HEK293 (cell line): Measurements from ENCODE around the gene SLC6A3.
A peak's percentile ranks its signal among the peaks of the same experiment; 100 is the strongest.

Experiments used
- CTCF ChIA-PET: fragments of 350-600 bp; formaldehyde crosslinking; extraction: SDS; loops from one replicate; lab custom pipeline; 2021; ENCODE audit warnings: antibody characterized with exemption; lab: Yijun Ruan, JAX
- POLR2A ChIA-PET: fragments of 300-600 bp; formaldehyde crosslinking; extraction: SDS; loops from one replicate; lab custom pipeline; 2020; ENCODE audit warnings: antibody characterized with exemption, inconsistent platforms; lab: Yijun Ruan, JAX
- H3K27ac ChIP-seq: fragments of 200-500 bp; sonication (Bioruptor generic); 2 replicates; pipeline ENCODE4 v1.5.1; 2014; ENCODE audit warnings: low read depth, low read length, control low read depth, inconsistent platforms; ENCODE audit errors: extremely low read depth
- H3K36me3 ChIP-seq, 2 experiments: fragments of 200-500 bp in 1 of 2; sonication (Bioruptor generic) in 1 of 2; 1 replicate in 1 of 2; 2 replicates in 1 of 2; pipeline ENCODE4 v1.5.1; 2014 to 2017; ENCODE audit warnings: inconsistent platforms in 2 of 2, low read length in 2 of 2; ENCODE audit not compliant: control insufficient read depth in 2 of 2, insufficient read depth in 1 of 2
- H3K4me1 ChIP-seq: fragments of 200-500 bp; sonication (Bioruptor generic); 2 replicates; pipeline ENCODE4 v1.5.1; 2014; ENCODE audit warnings: mild to moderate bottlenecking, low read length, inconsistent platforms; ENCODE audit not compliant: control insufficient read depth, insufficient read depth
- H3K4me3 ChIP-seq: 2 replicates; pipeline ENCODE4 v1.5.1; 2011; ENCODE audit warnings: low read depth, mild to moderate bottlenecking, control low read depth, low read length, moderate library complexity
- H3K9me3 ChIP-seq: fragments of 200-500 bp; sonication (Bioruptor generic); 2 replicates; pipeline ENCODE4 v1.5.1; 2014; ENCODE audit warnings: low read depth, low read length, inconsistent platforms; ENCODE audit not compliant: control insufficient read depth, insufficient read depth
- BCL11A ChIP-seq: fragments of 450-650 bp; formaldehyde crosslinking; IDR thresholded peaks from 2 replicates; pipeline ENCODE4 v1.5.1; 2016; ENCODE audit warnings: low read depth, missing biosample characterization, missing genetic modification characterization
- EGR2 ChIP-seq: fragments of 450-650 bp; formaldehyde crosslinking; IDR thresholded peaks from 2 replicates; pipeline ENCODE4 v1.5.1; 2016; ENCODE audit warnings: low read depth, missing biosample characterization, missing genetic modification characterization
- FEZF1 ChIP-seq: fragments of 450-650 bp; formaldehyde crosslinking; IDR thresholded peaks from 2 replicates; pipeline ENCODE4 v1.5.1; 2016; ENCODE audit warnings: missing biosample characterization, missing genetic modification characterization
- GLIS1 ChIP-seq: fragments of 450-650 bp; formaldehyde crosslinking; IDR thresholded peaks from 2 replicates; pipeline ENCODE4 v1.5.1; 2016; ENCODE audit warnings: missing biosample characterization, missing genetic modification characterization
- YY2 ChIP-seq: fragments of 450-650 bp; formaldehyde crosslinking; IDR thresholded peaks from 2 replicates; pipeline ENCODE4 v1.5.1; 2016; ENCODE audit warnings: missing biosample characterization, missing genetic modification characterization
- ZIC2 ChIP-seq: fragments of 450-650 bp; formaldehyde crosslinking; IDR thresholded peaks from 2 replicates; pipeline ENCODE4 v1.5.1; 2016; ENCODE audit warnings: missing biosample characterization, missing genetic modification characterization
- ZNF335 ChIP-seq: fragments of 450-650 bp; formaldehyde crosslinking; conservative IDR thresholded peaks from 2 replicates; pipeline ENCODE4 v1.5.1; 2016; ENCODE audit warnings: missing biosample characterization, missing genetic modification characterization
- ZNF544 ChIP-seq: fragments of 450-650 bp; formaldehyde crosslinking; IDR thresholded peaks from 2 replicates; pipeline ENCODE4 v1.5.0; 2017; ENCODE audit warnings: missing biosample characterization, missing genetic modification characterization
- ZNF549 ChIP-seq: fragments of 450-650 bp; IDR thresholded peaks from 2 replicates; pipeline ENCODE4 v1.5.1; 2018; ENCODE audit warnings: missing biosample characterization, missing genetic modification characterization, mild to moderate bottlenecking, inconsistent platforms, moderate library complexity
- ZNF585B ChIP-seq: fragments of 450-650 bp; formaldehyde crosslinking; IDR thresholded peaks from 2 replicates; pipeline ENCODE4 v1.5.1; 2016; ENCODE audit warnings: missing biosample characterization, missing genetic modification characterization
- ZNF600 ChIP-seq: fragments of 450-650 bp; formaldehyde crosslinking; IDR thresholded peaks from 2 replicates; pipeline ENCODE4 v1.5.1; 2016; ENCODE audit warnings: missing biosample characterization, missing genetic modification characterization
- ZSCAN30 ChIP-seq: fragments of 450-650 bp; IDR thresholded peaks from 2 replicates; pipeline ENCODE4 v1.5.1; 2018; ENCODE audit warnings: missing biosample characterization, mild to moderate bottlenecking, missing genetic modification characterization, moderate library complexity
- TF ChIP-seq, protein P1 (sequence below): IDR thresholded peaks from 2 replicates; pipeline ENCODE4 v1.6.1; 2011; ENCODE audit warnings: mild to moderate bottlenecking, low read depth, low read length, borderline replicate concordance

The SLC6A3 gene

DNA sequence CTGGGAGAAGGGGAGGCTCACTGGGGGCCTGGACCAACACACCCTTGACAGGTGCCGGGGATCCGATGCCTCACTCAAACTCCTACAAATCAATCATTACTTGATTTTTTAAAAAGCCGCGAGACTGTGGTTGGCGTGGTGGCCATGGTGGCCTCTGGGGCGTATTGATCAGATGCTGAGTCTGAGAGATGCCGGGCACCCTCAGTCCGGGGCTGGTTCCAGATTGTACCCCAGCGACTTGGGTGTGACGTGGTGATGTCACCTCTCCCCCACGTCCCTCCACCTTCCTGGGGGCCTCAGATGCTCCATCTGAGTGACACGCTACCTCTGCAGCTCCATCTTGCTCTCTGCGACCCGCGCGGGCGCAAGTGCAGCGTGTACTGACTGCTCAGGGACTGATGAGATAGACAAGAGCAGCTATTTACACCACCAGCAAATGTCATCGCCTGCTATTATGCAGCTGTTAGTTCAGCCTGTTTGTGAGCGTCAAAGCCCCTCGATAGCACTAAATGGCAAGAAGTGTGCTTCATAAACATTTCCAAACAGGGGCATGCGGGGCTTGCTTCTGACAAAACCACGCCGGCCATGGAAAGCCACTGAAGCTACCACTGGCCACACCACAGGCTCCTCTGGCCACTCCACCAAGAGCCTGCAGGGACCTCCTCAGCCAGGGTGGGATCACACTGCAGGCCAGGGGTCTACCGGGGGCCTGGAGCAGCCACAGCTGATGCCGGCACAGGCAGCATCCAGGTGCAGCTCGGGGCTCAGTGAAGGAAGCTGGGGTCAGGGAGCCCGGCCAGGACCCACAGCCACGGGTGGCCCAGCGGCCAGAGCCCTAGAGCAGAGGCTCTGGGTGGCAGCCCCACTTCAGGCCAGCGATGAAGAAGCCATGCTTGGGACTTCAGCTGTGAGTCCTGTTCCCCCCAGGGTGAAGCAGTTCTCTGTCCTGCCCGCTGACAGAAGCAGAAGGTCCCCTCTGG, 50.1 kb downstream of the SLC6A3 start (continued):
- no peak for TF ChIP-seq ZNF585B (tag by site-specific recombination)

DNA sequence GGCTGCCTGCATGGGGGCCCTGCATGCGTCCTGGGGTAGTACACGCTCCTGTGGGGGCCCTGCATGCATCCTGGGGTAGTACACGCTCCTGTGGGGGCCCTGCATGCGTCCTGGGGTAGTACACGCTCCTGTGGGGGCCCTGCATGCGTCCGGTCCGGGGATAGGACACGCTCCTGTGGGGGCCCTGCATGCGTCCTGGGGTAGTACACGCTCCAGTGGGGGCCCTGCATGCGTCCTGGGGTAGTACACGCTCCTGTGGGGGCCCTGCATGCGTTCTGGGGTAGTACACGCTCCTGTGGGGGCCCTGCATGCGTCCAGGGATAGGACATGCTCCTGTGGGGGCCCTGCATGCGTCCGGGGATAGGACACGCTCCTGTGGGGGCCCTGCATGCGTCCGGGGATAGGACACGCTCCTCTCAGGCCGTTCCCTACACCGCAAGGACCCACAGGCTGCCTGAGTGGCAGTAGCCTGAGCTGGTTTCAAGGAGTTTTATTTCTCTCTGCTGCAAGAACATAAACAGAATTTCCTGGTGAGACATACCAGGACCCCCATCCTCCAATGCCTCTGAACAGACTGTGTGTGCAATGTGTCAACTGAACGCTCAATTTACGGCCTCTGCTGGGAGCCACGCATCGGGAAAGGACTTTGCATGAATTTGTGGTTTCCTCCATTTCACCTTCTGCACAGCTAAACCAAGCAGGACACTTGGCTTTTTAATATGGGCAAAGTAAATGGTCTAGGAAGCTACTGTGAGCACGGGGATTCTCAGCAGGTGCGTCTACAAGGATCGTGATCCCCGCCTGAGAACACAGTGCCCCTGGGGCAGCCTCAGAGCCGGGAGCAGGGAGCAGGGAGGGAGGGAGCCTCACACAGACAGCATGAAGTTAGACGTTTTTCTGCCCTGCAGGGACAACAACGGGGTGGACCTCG, 51.4 kb downstream of the SLC6A3 start:
- no peaks in the 10 kb centered on the region for H3K9me3 ChIP-seq
- no peak overlapping the region for H3K27ac ChIP-seq
- ChIA-PET CTCF (interaction anchor here (0.6 to 3.2 kb wide), 4 partner anchors 13 to 728 kb away, joined by 4 to 9 read pairs (median 4); no protein-coding TSS in a partner anchor), POLR2A (no interaction called here)
- H3K36me3 ChIP-seq, result no peaks in the 10 kb centered on the region
- no peaks in the 10 kb centered on the region for H3K4me1 ChIP-seq
- H3K4me3 ChIP-seq, result no peak overlapping the region
- TF ChIP-seq ZNF549, result no peak
- no peak for TF ChIP-seq BCL11A (tag by site-specific recombination)
- peak; percentile 99 for TF ChIP-seq ZIC2

DNA sequence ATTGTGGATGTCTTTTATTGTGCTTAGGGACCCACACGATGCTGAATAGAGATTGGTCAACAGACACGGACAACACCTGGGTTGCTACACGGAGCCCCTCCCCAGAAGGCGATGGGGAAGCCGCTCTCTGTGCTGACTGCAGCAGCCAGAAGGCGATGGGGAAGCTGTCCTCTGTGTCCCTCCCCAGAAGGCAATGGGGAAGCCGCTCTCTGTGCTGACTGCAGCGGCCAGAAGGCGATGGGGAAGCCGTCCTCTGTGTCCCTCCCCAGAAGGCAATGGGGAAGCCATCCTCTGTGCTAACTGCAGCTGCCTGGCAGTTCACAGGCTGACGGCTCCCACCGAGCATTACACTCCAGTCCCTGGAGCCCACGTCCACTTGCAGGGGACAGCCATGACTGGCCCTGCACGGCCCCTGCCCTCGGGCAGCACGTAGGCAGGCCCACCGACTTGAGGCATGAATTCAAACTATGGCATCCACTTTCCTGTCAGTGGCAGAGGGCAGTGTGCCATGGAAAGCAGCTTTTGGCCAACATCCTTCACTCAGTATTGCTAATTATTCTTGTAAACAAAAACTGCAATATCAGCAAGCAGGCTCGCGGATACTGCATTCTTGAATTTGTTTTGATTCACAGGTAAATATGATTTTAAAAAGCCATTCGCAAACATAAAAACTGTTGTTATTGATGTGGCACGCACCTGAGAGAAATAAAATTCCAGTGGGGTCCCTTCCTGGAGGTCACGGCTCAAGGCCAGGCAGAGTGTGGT, 52.3 kb downstream of the SLC6A3 start:
- Histone ChIP-seq H3K36me3 (no peaks in the 10 kb centered on the region), H3K4me3 (no peak overlapping the region)
- POLR2A ChIA-PET, result no interaction called here
- 0 out of 2 replicates have a peak, but pooled peaks have one; percentile 3 for TF ChIP-seq GLIS1 (tag by site-specific recombination)
- TF ChIP-seq EGR2 (tag by site-specific recombination), result no peak
- TF ChIP-seq, all 188 proteins: peak for 1
- H3K4me1 ChIP-seq, result no peaks in the 10 kb centered on the region
- H3K27ac ChIP-seq, result no peak overlapping the region
- CTCF ChIA-PET, result interaction anchor here (0.6 kb wide), 1 partner anchor 44 kb away, joined by 4 read pairs; no protein-coding TSS in a partner anchor
- H3K9me3 ChIP-seq, result no peaks in the 10 kb centered on the region

DNA sequence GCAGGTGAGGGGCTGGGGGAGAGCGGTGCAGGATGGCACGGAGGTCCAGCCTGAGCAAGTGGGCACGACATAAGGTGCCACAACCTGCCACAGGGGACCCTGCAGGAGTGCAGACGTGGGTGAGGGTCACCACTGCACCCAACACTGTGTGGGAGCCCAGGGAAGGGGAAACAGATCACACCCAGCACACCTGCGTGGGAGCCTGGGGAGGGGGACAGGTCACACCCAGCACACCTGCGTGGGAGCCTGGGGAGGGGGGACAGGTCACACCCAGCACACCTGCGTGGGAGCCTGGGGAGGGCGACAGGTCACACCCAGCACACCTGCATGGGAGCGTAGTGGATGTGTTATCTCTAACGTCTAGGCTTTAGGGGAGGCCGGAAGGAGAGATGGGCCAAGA, 53.0 kb downstream of the SLC6A3 start:
- H3K4me1 ChIP-seq, result no peaks in the 10 kb centered on the region
- ChIA-PET POLR2A (no interaction called here), CTCF (no interaction called here)
- no peak overlapping the region for H3K4me3 ChIP-seq
- H3K27ac ChIP-seq, result no peak overlapping the region
- no peaks in the 10 kb centered on the region for H3K36me3 ChIP-seq
- TF ChIP-seq ZNF335 (tag by site-specific recombination) (no peak), ZSCAN30 (no peak), ZNF600 (tag by site-specific recombination) (no peak), FEZF1 (tag by site-specific recombination) (no peak), ZNF544 (no peak), YY2 (tag by site-specific recombination) (no peak)
- TF ChIP-seq, protein P1, sequence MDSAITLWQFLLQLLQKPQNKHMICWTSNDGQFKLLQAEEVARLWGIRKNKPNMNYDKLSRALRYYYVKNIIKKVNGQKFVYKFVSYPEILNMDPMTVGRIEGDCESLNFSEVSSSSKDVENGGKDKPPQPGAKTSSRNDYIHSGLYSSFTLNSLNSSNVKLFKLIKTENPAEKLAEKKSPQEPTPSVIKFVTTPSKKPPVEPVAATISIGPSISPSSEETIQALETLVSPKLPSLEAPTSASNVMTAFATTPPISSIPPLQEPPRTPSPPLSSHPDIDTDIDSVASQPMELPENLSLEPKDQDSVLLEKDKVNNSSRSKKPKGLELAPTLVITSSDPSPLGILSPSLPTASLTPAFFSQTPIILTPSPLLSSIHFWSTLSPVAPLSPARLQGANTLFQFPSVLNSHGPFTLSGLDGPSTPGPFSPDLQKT, result no peak
- no peaks in the 10 kb centered on the region for H3K9me3 ChIP-seq
